GM12892 (cell line): ENCODE results near the gene SRCIN1.

Experiments
- POLR2AphosphoS5 ChIP-seq: IDR thresholded peaks from 2 replicates; pipeline ENCODE4 v1.6.1; 2011; ENCODE audit warnings: low read depth, low read length, control low read depth
- TAF1 ChIP-seq: IDR thresholded peaks from 2 replicates; pipeline ENCODE4 v1.6.1; 2011; ENCODE audit warnings: low read depth, mild to moderate bottlenecking, control low read depth, low read length, borderline replicate concordance

DNA sequence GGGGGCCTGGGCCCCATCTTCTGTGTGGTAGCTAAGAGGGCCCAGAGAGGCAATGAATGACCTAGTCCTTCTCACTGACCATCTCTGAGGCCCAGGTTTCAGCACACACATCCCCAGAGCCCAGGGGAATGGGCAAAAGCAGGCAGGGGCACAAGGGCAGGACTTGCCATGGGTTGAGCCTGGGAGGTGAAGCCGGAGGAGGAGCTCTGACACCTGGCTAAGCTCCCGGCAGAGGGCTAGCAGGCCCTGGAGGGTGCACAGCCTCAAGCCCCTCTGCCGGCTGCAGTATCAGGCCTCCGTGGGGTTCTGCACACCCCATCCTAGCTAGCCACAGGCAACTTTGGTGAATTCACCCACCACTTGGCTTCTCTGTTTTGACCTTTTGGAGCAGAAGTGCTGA lies 5.3 kb downstream of the SRCIN1 start:
- no peak for TF ChIP-seq POLR2AphosphoS5
- TF ChIP-seq TAF1 = no peak
